GOT3 (cell line): ENCODE measurements around the gene TNFSF15.

Experiments used
- DNase-seq: peaks from one replicate; lab custom pipeline; 2025; ENCODE audit warnings: mixed read lengths; lab: John Stamatoyannopoulos, UW

TNFSF15 gene

GRCh38 chr9:114805670-114806525, at the start of gene TNFSF15:
Gene TNFSF15, minus strand, starts transcription at chr9:114806039. Its CDS starts 27 bp downstream, at chr9:114806012.
- no peak for DNase-seq

GRCh38 chr9:114855488-114855887, 49.6 kb upstream of the TNFSF15 start:
- no peak for DNase-seq

GRCh38 chr9:114854736-114855355, 49.0 kb upstream of the TNFSF15 start:
- no peak for DNase-seq

- no peak for DNase-seq
These were observed 47.4 kb upstream of the TNFSF15 start for GRCh38 chr9:114853071-114853855.

- no peak for DNase-seq
These were observed 46.3 kb upstream of the TNFSF15 start for GRCh38 chr9:114852050-114852594.

GRCh38 chr9:114851306-114851705, 45.5 kb upstream of the TNFSF15 start:
- DNase-seq = no peak

- no peak for DNase-seq
These were observed 45.0 kb upstream of the TNFSF15 start for GRCh38 chr9:114850871-114851270.

GRCh38 chr9:114849450-114849849, 43.6 kb upstream of the TNFSF15 start:
- DNase-seq = no peak

GRCh38 chr9:114847492-114848417, 41.9 kb upstream of the TNFSF15 start:
- DNase-seq = no peak

- DNase-seq = no peak
These were observed 39.5 kb upstream of the TNFSF15 start for GRCh38 chr9:114845373-114845772.

- no peak for DNase-seq
These were observed 38.9 kb upstream of the TNFSF15 start for GRCh38 chr9:114844766-114845165.

GRCh38 chr9:114837923-114838322, 32.1 kb upstream of the TNFSF15 start:
- no peak for DNase-seq

GRCh38 chr9:114836769-114837168, 30.9 kb upstream of the TNFSF15 start:
- DNase-seq = no peak

- no peak for DNase-seq
These were observed 28.5 kb upstream of the TNFSF15 start for GRCh38 chr9:114834386-114834785.

GRCh38 chr9:114830546-114830945, 24.7 kb upstream of the TNFSF15 start:
- DNase-seq = no peak

- DNase-seq = no peak
These were observed 24.0 kb upstream of the TNFSF15 start for GRCh38 chr9:114829574-114830440.

- no peak for DNase-seq
These were observed 22.4 kb upstream of the TNFSF15 start for GRCh38 chr9:114828303-114828650.

- no peak for DNase-seq
These were observed 21.9 kb upstream of the TNFSF15 start for GRCh38 chr9:114827641-114828302.

GRCh38 chr9:114826431-114826830, 20.6 kb upstream of the TNFSF15 start:
- no peak for DNase-seq
